OCI-LY1 (cell line): ENCODE data around the gene DEPDC1B.
"Not testable (repeated sequence)": the region's sequence is repeated elsewhere in the genome, so short reads cannot be mapped to it uniquely, and the experiment has no call there.

ENCODE experiments used
- H2AFZ ChIP-seq: fragments of 200-600 bp; sonication (generic), shearing (Covaris generic); 2 replicates; pipeline ENCODE4 v1.6.0; 2014; ENCODE audit warnings: antibody characterized with exemption, mild to moderate bottlenecking, low read length
- H3F3A ChIP-seq: fragments of 200-600 bp; sonication (generic), shearing (Covaris generic); 2 replicates; pipeline ENCODE4 v1.6.0; 2014; ENCODE audit warnings: mild to moderate bottlenecking, antibody characterized with exemption, low read length, moderate library complexity; ENCODE audit not compliant: insufficient read depth
- H3K27ac ChIP-seq: fragments of 200-600 bp; sonication (generic); 2 replicates; pipeline ENCODE4 v1.5.1; 2014; ENCODE audit warnings: low read length, mixed run types, mild to moderate bottlenecking, low read depth; ENCODE audit not compliant: poor library complexity, severe bottlenecking
- H3K27me3 ChIP-seq: fragments of 200-600 bp; sonication (generic); 2 replicates; pipeline ENCODE4 v1.6.0; 2014; ENCODE audit warnings: antibody characterized with exemption, mild to moderate bottlenecking, low read length, moderate library complexity; ENCODE audit not compliant: insufficient read depth
- H3K36me3 ChIP-seq: fragments of 200-600 bp; sonication (generic); 2 replicates; pipeline ENCODE4 v1.6.1; 2014; ENCODE audit warnings: mild to moderate bottlenecking, antibody characterized with exemption, low read length, moderate library complexity, mixed read lengths; ENCODE audit not compliant: insufficient read depth
- H3K4me1 ChIP-seq: fragments of 200-600 bp; sonication (generic); 2 replicates; pipeline ENCODE4 v1.5.1; 2014; ENCODE audit warnings: mild to moderate bottlenecking, low read length, moderate library complexity; ENCODE audit not compliant: insufficient read depth, severe bottlenecking
- H3K4me2 ChIP-seq: fragments of 200-600 bp; sonication (generic), shearing (Covaris generic); 2 replicates; pipeline ENCODE4 v1.6.1; 2014; ENCODE audit warnings: low read length
- H3K4me3 ChIP-seq: fragments of 200-600 bp; sonication (generic); 2 replicates; pipeline ENCODE4 v1.5.1; 2014; ENCODE audit warnings: low read length, low read depth, mild to moderate bottlenecking, mixed read lengths; ENCODE audit not compliant: poor library complexity, severe bottlenecking
- H3K79me2 ChIP-seq: fragments of 200-600 bp; shearing (Covaris generic); 2 replicates; pipeline ENCODE4 v1.6.1; 2016; ENCODE audit warnings: mixed run types, low read length, mixed read lengths; ENCODE audit not compliant: insufficient read depth
- H3K9ac ChIP-seq: fragments of 200-600 bp; sonication (generic), shearing (Covaris generic); 2 replicates; pipeline ENCODE4 v1.6.1; 2014; ENCODE audit warnings: mild to moderate bottlenecking, low read length, mixed read lengths
- H3K9me2 ChIP-seq: fragments of 200-600 bp; sonication (generic), shearing (Covaris generic); 2 replicates; pipeline ENCODE4 v1.6.1; 2014; ENCODE audit warnings: low read depth, mild to moderate bottlenecking, low read length, mixed read lengths
- H3K9me3 ChIP-seq: fragments of 200-600 bp; shearing (Covaris generic); 2 replicates; pipeline ENCODE4 v1.6.1; 2014; ENCODE audit warnings: low read length, mixed read lengths
- H4K20me1 ChIP-seq: fragments of 200-600 bp; sonication (generic), shearing (Covaris generic); 2 replicates; pipeline ENCODE4 v1.6.0; 2016; ENCODE audit warnings: mild to moderate bottlenecking, low read length; ENCODE audit not compliant: insufficient read depth
- CTCF ChIP-seq: fragments of 200-600 bp; sonication (generic), shearing (Covaris generic); IDR thresholded peaks from 2 replicates; pipeline ENCODE4 v1.5.1; 2017; ENCODE audit warnings: mild to moderate bottlenecking, antibody characterized with exemption, low read length, moderate library complexity, mixed read lengths
- EZH2 ChIP-seq: fragments of 200-600 bp; sonication (generic), shearing (Covaris generic); IDR thresholded peaks from 2 replicates; pipeline ENCODE4 v1.8.0; 2017; ENCODE audit warnings: borderline replicate concordance, mixed run types, mild to moderate bottlenecking, antibody characterized with exemption, low read length, moderate library complexity, mixed read lengths

Gene DEPDC1B

DNA sequence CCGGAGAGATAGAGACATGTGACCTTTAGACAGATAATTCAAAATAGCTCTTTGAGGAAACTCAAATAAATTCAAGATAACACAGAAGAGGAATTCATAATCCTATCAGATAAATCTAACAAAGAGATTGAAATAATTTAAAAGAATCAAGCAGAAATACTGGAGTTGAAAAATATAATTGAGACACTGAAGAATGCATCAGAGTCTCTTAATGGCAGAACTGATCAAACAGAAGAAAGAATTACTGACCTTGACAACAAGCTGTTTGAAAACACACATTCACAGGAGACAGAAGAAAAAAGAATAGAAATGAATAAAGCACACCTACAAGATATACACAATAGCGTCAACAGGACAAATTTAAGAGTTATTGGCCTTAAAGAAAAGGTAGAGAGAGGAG, 40.4 kb upstream of the DEPDC1B start:
- H3K9me2 ChIP-seq: no peaks in the 10 kb centered on the region
- H3K4me1 ChIP-seq: no peaks in the 10 kb centered on the region

GRCh38 chr5:60738933-60739332, 39.0 kb upstream of the DEPDC1B start:
- H3K9me2 ChIP-seq: no peaks in the 10 kb centered on the region
- no peaks in the 10 kb centered on the region for H3K27me3 ChIP-seq
- no peaks in the 10 kb centered on the region for H4K20me1 ChIP-seq
- no peak overlapping the region for H3K27ac ChIP-seq
- no peak overlapping the region for H3K9ac ChIP-seq
- H3F3A ChIP-seq: no peaks in the 10 kb centered on the region
- no peak overlapping the region for H3K4me3 ChIP-seq
- H3K4me1 ChIP-seq: no peaks in the 10 kb centered on the region
- no peaks in the 10 kb centered on the region for H3K36me3 ChIP-seq
- TF ChIP-seq EZH2 (no peak), CTCF (no peak)
- H2AFZ ChIP-seq: no peak overlapping the region
- no peaks in the 10 kb centered on the region for H3K9me3 ChIP-seq
- no peaks in the 10 kb centered on the region for H3K79me2 ChIP-seq
- H3K4me2 ChIP-seq: no peak overlapping the region

More for the DNA sequence above, 40.4 kb upstream of the DEPDC1B start:
- Histone ChIP-seq H3F3A (no peaks in the 10 kb centered on the region), H2AFZ (no peak overlapping the region), H3K9ac (no peak overlapping the region), H3K9me3 (no peaks in the 10 kb centered on the region), H3K27ac (no peak overlapping the region), H3K36me3 (no peaks in the 10 kb centered on the region), H3K79me2 (no peaks in the 10 kb centered on the region), H3K27me3 (no peaks in the 10 kb centered on the region), H3K4me3 (no peak overlapping the region), H3K4me2 (no peak overlapping the region), H4K20me1 (no peaks in the 10 kb centered on the region)
- TF ChIP-seq CTCF: no peak
- no peak for TF ChIP-seq EZH2

DNA sequence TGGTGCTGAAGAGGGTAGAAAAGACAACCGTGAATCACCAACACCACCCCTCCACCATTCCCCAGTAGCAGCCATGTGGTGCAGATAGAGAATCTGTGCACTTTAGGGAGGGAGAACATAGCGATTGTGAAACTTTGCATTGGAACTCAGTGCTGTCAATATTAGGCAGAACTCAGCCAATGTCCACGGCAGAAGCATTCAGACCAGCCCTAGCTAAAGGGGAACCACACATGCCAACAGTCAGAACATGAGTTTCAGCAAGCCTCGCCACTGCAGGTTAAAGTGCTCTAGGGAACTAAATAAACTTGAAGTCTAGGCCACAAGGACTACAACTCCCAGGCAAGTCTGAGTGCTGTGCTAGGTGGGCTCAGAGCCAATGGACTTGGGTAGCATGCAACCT, 38.5 kb upstream of the DEPDC1B start:
- TF ChIP-seq EZH2 (no peak), CTCF (no peak)
- Histone ChIP-seq H3K27ac (no peak overlapping the region), H3K4me2 (no peak overlapping the region), H4K20me1 (no peaks in the 10 kb centered on the region), H3K36me3 (no peaks in the 10 kb centered on the region), H3K9me2 (no peaks in the 10 kb centered on the region), H3F3A (no peaks in the 10 kb centered on the region), H3K9ac (no peak overlapping the region), H2AFZ (no peak overlapping the region), H3K79me2 (no peaks in the 10 kb centered on the region), H3K9me3 (no peaks in the 10 kb centered on the region), H3K4me1 (no peaks in the 10 kb centered on the region), H3K4me3 (no peak overlapping the region), H3K27me3 (no peaks in the 10 kb centered on the region)

GRCh38 chr5:60730858-60731257, 30.9 kb upstream of the DEPDC1B start:
- H3K9me3 ChIP-seq, H3F3A ChIP-seq, H4K20me1 ChIP-seq, H2AFZ ChIP-seq, H3K27ac ChIP-seq, H3K4me2 ChIP-seq, H3K79me2 ChIP-seq, H3K36me3 ChIP-seq, H3K9ac ChIP-seq, H3K27me3 ChIP-seq, H3K4me3 ChIP-seq, H3K4me1 ChIP-seq, H3K9me2 ChIP-seq: not testable (repeated sequence)
